ENCODE data around the gene MAGI2.

DNA sequence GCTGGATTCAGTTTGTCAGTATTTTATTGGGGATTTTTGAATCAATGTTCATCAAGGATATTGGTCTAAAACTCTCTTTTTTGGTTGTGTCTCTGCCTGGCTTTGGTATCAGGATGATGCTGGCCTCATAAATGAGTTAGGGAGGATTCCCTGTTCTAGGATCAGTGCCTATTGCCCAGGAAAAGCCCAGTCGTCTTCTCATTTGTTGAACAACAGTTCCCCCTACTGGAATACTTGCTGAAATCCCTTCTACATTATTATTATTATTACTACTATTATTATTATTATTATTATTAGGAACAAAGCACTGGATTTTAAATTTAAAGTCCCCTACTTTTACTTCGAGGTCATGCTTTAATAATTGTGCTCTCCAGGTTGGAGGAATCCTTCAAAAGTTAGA lies 528.9 kb downstream of the MAGI2 start:
- TF ChIP-seq, protein P1, sequence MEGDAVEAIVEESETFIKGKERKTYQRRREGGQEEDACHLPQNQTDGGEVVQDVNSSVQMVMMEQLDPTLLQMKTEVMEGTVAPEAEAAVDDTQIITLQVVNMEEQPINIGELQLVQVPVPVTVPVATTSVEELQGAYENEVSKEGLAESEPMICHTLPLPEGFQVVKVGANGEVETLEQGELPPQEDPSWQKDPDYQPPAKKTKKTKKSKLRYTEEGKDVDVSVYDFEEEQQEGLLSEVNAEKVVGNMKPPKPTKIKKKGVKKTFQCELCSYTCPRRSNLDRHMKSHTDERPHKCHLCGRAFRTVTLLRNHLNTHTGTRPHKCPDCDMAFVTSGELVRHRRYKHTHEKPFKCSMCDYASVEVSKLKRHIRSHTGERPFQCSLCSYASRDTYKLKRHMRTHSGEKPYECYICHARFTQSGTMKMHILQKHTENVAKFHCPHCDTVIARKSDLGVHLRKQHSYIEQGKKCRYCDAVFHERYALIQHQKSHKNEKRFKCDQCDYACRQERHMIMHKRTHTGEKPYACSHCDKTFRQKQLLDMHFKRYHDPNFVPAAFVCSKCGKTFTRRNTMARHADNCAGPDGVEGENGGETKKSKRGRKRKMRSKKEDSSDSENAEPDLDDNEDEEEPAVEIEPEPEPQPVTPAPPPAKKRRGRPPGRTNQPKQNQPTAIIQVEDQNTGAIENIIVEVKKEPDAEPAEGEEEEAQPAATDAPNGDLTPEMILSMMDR (IDR thresholded peaks at IDR 0.05): no peak
- no peak for TF ChIP-seq POLR2A (IDR thresholded peaks at IDR 0.05)

Measured in breast epithelium (tissue), 3 donors.